ENCODE results near the gene PRPS1. TPM values are rescaled to one million over a fixed set of nuclear protein-coding genes. Genes with fewer than 3 reads are reported as not detected.

PRPS1 gene
- total and polyA plus RNA-seq, 9 of the 15 experiments (the other 6 are each of a cell fraction or from before 2014, with no cell fraction given), result 47.8 to 175 (median 79.6) TPM

GRCh38 chrX:107597791-107598190, 30.5 kb upstream of the PRPS1 start:
- DNase-seq (ENCODE audit: extremely low read depth in 1 of 4, low spot score in 3 of 4) (no peak), FAIRE-seq (no peak), ATAC-seq (no peak)
- Histone ChIP-seq H3K79me2 (ENCODE audit: control insufficient read depth, insufficient read depth, low read length) (no peaks in the 10 kb centered on the region), H4K20me1 (replicated peaks; ENCODE audit: control insufficient read depth, insufficient read depth, low read length) (0 out of 2 replicates have a peak, but pooled peaks cover 3% of the 10 kb centered on the region), H3K4me2 (ENCODE audit: insufficient read depth, low read length) (no peak overlapping the region), H3K9ac (ENCODE audit: insufficient read depth in 1 of 2, low read depth in 2 of 2, low read length in 2 of 2) (no peak overlapping the region), H3K27me3 (ENCODE audit: control insufficient read depth in 2 of 2, insufficient read depth in 2 of 2, low read length in 2 of 2) (peaks cover 9 to 45% of the 10 kb centered on the region in 2 experiments; a peak in 4 of 5 replicates), H3K9me3 (replicated peaks; ENCODE audit: control insufficient read depth, insufficient read depth, low read depth, low read length) (no peaks in the 10 kb centered on the region), H2AFZ (ENCODE audit: low read depth, low read length) (no peak overlapping the region), H3K27ac (ENCODE audit: extremely low read depth, low read depth, low read length) (no peak overlapping the region), H3K36me3 (ENCODE audit: control insufficient read depth, insufficient read depth, low read length) (no peaks in the 10 kb centered on the region), H3K9me1 (ENCODE audit: control insufficient read depth, insufficient read depth, low read length) (no peaks in the 10 kb centered on the region), H3K4me1 (replicated peaks in 1 of 2; ENCODE audit: control insufficient read depth in 2 of 2, insufficient read depth in 2 of 2, low read length in 2 of 2) (peaks cover 0 to 7% of the 10 kb centered on the region in 2 experiments; a peak in 2 of 5 replicates), H3K4me3 (no peak overlapping the region)
- intact Hi-C loops (cut with micrococcal nuclease), result no loop called here
- CTCF ChIA-PET (ENCODE audit: low intra/inter-chr PET ratio), result no interaction called here
- 6% methylated on average over 8 of the region's 10 CpGs for WGBS (ENCODE audit: insufficient coverage, low coverage, missing lambda C conversion rate)
- POLR2A ChIA-PET, result no interaction called here
- TF ChIP-seq TBP (optimal IDR thresholded peaks at IDR 0.05; ENCODE audit: low read depth, low read length) (no peak), ETS2 (tag; IDR thresholded peaks at IDR 0.05; ENCODE audit: borderline replicate concordance, poor library complexity, severe bottlenecking) (no peak), KLF16 (IDR thresholded peaks at IDR 0.05) (no peak), ADNP (tag; IDR thresholded peaks at IDR 0.05) (no peak), CREB3 (tag; conservative IDR thresholded peaks at IDR 0.05; ENCODE audit: low read depth) (no peak), EZH2 (IDR thresholded peaks at IDR 0.05; ENCODE audit: borderline replicate concordance, low read depth, low read length) (no peak), ATF4 (CRISPR knock-in tag; IDR thresholded peaks at IDR 0.05) (no peak), PTRF (tag; IDR thresholded peaks at IDR 0.05) (no peak), BHLHE40 (IDR thresholded peaks at IDR 0.05; ENCODE audit: low read length) (no peak), ZNF583 (CRISPR knock-in tag; IDR thresholded peaks at IDR 0.05) (no peak), SMAD4 (CRISPR knock-in tag; conservative IDR thresholded peaks at IDR 0.05) (no peak), USF1 (CRISPR knock-in tag; IDR thresholded peaks at IDR 0.05) (no peak), ZNF639 (CRISPR knock-in tag; conservative IDR thresholded peaks at IDR 0.05 in 1 of 2, IDR thresholded peaks at IDR 0.05 in 1 of 2) (no peak), ZNF134 (CRISPR knock-in tag; conservative IDR thresholded peaks at IDR 0.05) (no peak), SAFB (IDR thresholded peaks at IDR 0.05; ENCODE audit: borderline replicate concordance, low read depth, low read length) (no peak), ZNF707 (CRISPR knock-in tag; conservative IDR thresholded peaks at IDR 0.05) (no peak)
- no TSS peak for BruUV-seq (replicated peaks)
- in situ Hi-C loops (cut with MboI), result no loop called here
